SIG-M5 (cell line): Measurements from ENCODE around the gene STAMBPL1.
"Not testable (repeated sequence)": the region's sequence is repeated elsewhere in the genome, so short reads cannot be mapped to it uniquely, and the experiment has no call there.

Source experiments
- DNase-seq: peaks from one replicate; lab custom pipeline; 2025; lab: John Stamatoyannopoulos, UW

Gene STAMBPL1

DNA sequence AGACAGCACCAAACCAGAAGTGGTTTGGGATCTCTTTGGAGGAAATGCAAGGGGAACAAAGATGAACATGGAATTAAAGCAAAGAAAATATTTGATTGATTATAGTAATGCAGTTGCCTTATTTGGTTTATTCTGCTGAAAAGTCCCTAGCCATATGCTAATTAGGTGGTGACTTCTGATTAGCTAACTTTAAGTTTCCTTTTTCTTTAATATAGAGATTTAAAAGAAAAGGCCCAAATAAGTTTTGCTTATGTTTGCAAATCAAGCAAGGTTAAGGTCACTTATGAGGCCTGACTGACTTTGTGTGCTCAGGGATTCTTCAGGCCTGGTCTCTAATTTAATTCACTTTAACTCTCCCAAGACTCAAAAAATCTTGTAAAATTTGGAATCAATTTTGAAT, 22.2 kb upstream of the STAMBPL1 start:
- DNase-seq = no peak

- no peak for DNase-seq
Measured at GRCh38 chr10:88858491-88858890, 21.6 kb upstream of the STAMBPL1 start.

- no peak for DNase-seq
Measured at GRCh38 chr10:88861036-88861435, 19.0 kb upstream of the STAMBPL1 start.

DNA sequence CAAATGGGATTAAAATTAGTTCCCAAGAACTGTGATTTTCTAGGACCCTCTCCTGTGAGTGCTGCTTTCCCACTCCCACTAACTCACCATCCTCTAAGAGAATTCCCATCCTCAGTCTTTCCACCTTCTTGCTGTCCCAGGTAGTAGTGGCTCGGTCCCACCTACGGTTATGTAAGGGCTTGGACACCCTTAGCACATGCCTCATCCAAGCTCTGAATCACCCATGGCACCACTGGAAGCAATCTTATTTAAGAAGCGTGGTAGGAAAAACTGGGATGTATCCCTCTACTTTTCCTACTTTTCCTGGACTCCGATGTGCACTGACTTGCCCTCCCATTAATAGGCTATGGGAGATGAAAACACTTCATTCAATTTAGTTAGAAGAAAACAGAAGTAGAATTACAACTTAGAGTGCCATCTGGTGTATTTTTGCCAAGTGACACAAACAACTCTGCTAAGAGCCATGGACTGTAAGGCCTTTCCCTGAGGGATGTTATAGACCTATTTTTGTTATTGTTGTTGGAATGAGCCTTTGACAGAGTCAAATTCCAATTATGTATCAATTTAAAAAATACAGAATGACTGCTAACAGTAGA, 14.7 kb upstream of the STAMBPL1 start:
- no peak for DNase-seq

- no peak for DNase-seq
Measured at GRCh38 chr10:88866454-88866853, 13.6 kb upstream of the STAMBPL1 start.

DNA sequence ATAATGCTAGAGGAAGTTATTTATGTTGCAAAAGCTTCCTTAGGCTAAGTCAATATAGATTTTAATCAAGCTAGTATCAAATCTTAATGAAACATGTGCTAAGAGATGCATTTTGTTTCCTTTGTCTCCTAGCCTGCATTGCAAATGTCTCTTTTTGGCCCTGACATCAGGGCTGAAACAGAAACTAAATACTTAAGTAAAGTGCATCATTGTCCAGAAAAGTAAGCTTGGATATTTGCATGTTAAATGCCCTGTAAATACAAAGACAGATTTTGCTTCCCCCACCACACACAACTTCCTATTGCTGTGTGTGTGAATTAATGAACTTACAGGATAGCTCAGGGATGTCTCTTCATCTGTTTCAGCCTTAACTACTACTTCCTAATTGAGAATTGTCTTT, 10.0 kb upstream of the STAMBPL1 start:
- no peak for DNase-seq

- DNase-seq = no peak
Measured at GRCh38 chr10:88873757-88874156, 6.3 kb upstream of the STAMBPL1 start.

DNA sequence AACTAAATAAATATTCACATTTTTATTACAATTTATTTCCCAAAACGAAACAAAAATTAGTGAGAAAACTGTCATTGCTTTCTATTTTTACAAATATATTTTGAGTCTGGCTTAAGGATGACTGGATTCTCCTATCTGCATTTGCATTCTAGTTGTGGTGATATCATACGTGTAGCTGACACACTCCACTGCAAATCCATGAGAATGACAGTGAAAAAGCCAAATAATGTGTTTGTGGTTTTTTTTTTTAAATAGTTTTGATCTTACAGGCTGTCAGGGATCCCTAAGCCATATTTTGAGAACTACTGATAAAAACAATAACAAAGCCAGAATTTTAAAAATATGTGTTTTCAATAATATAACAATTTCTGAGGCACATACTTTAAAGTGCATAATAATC, 5.8 kb upstream of the STAMBPL1 start:
- no peak for DNase-seq

GRCh38 chr10:88875081-88875480, 5.0 kb upstream of the STAMBPL1 start:
- DNase-seq = no peak

DNA sequence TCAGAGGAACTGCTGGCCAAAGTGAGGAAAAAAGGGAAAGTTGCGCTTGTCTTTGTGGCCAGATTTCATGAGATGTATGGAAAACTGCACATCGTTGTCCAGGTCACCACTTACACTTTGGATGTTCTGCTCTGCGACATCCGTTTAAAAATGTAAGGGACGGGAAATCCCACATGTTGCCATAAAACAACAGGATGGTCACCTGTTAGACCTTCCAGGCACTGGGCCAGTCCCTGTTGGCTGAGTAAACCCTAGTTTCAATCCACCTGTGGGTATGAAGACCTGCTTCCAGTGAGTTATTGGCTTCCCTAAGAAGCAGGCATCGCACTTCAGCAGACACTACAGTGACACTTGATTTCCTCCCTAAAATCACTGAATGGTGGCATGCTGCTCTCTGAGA, 2.7 kb upstream of the STAMBPL1 start:
- DNase-seq = no peak

- no peak for DNase-seq
Measured at GRCh38 chr10:88880282-88881076, 434 bp downstream of the STAMBPL1 start.

GRCh38 chr10:88881320-88881719, 1.3 kb downstream of the STAMBPL1 start:
- DNase-seq = no peak

GRCh38 chr10:88881922-88882645, 2.0 kb downstream of the STAMBPL1 start:
- no peak for DNase-seq

DNA sequence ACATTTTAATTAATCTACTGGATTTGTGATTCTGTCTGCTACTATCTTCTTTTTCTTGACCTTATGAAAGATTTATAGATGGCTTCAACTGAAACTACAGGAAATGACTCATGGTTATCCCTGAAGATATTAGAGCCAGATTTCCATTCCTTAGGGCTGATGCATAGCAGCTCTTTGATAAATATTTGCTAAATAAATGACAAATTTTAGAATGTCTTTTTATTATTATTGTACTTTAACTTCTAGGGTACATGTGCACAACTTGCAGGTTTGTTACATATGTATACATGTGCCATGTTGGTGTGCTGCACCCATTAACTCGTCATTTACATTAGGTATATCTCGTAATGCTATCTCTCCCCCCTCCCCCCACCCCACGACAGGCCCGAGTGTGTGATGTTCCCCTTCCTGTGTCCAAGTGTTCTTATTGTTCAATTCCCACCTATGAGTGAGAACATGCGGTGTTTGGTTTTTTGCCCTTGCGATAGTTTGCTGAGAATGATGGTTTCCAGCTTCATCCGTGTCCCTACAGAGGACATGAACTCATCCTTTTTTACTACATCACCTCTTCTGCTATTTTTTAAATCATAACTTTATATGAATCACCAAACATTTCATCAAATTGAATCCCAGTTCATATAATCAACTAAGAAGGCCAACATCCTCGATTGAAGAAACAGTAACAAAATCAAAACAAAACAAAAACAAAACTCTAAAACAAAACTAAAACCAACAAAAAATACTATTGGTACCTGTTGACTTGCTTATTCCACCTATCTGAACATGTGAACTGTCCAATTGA, 2.8 kb downstream of the STAMBPL1 start:
- not testable (repeated sequence) for DNase-seq

DNA sequence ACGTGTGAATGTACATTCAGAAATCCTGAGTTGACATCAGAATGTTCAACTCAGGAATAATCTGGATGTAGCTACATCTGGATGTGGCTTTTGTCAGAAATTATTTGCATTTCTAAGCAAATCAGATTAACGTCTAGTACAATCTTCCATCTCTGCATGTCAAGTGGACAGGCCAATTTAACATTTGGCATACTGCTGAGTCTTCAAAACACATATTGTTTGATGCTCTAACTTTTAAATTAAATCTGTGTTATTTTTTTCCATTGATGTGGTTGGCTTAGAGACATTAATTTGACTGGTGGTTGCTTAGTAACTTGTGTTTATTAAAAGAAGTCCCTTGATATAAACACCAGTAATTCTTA, 3.4 kb downstream of the STAMBPL1 start:
- DNase-seq = no peak

- no peak for DNase-seq
Measured at GRCh38 chr10:88886557-88886956, 6.5 kb downstream of the STAMBPL1 start.

- DNase-seq = no peak
Measured at GRCh38 chr10:88888810-88889445, 8.9 kb downstream of the STAMBPL1 start.

DNA sequence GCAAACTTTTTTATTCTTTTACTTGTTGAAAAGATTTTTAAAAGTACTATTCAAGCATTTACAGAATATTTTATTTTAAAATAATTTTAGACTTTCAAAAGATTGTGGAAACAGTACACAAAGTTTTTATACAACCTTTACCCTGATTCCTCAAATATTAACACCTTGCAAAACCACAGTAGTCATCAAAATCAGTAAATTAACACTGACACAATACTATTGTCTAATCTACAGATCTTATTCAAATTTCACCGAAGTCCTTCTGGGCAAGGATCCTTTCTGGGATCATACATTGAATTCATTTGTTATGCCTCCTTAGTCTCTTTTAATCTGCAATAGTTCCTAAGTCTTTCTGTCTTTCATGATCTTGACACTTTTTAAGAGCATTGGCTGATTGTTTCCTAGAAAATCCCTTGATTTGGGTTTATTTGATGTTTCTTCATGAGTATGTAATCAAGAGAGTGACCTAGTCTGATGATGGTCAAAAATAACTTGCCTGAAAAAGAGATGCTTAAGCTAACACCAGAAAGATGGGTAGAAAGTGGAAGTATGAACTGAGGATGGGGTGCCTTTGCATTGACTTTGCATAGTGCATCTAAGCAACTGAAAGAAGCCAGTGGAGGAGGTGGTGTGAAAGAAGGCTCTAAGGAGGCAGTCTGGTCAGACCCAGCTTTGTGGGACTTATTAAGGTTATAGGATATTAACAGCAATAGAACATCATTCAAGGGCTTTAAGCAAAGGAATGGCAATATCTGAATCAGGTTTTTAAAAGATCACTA, 9.7 kb downstream of the STAMBPL1 start:
- no peak for DNase-seq

DNA sequence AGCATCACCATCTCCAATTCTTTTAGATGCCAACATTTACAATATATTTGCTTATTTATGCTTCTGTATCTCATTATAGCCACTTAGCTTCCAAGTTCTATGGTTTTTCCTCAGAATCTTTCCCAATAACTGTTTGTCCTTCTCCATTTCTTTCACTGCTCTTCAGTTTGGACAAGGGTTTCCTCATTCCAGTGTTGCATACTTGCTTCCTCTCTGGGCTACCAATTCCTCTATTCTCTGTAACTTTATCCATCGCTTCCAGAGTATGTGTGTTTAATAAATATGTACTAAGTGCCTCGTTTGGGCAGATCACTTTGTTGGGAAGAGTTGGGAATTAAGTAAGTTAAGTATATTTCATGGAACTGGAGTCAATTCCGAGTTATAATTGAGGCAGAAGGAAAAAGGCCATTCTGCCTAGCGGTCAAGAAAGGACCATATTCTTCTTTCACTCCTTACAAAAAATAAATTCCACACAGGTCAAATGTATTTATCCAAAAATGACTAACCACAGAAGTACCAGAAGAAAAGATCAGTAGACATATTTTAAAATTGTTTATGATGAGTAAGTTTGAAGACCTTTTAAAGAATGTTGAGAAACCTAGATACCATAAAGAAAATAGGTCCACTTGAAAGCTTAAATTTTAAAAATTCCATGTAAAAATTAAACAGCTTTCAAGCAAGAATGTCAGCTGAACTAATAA, 10.8 kb downstream of the STAMBPL1 start:
- no peak for DNase-seq

GRCh38 chr10:88892222-88892967, 12.3 kb downstream of the STAMBPL1 start:
- no peak for DNase-seq
